ENCODE results near the gene SF3A1.

The SF3A1 gene

DNA sequence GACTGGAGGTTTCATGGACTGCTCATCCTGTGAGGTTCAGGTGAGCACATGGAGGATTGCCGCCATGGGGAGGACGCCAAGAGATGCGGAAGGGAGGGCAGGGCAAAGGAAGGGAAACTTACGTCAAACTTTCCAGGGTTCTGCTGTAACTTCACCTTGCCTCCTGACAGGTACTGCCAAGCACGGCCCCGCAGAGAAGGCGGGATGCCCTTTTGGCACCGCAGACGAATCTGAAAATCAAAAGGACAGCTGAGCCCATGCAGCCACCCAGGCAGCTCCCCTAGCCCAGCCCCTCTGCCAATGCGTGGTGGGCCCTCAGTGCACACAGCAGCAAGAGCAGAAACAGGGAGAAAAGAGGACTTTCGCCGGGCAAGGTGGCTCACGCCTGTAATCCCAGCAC lies 57.4 kb downstream of the SF3A1 start:
- peaks cover 17% of the 10 kb centered on the region for H3K4me1 ChIP-seq (ENCODE audit: low read length)
- H3K4me2 ChIP-seq (ENCODE audit: low read length) = no peak overlapping the region

DNA sequence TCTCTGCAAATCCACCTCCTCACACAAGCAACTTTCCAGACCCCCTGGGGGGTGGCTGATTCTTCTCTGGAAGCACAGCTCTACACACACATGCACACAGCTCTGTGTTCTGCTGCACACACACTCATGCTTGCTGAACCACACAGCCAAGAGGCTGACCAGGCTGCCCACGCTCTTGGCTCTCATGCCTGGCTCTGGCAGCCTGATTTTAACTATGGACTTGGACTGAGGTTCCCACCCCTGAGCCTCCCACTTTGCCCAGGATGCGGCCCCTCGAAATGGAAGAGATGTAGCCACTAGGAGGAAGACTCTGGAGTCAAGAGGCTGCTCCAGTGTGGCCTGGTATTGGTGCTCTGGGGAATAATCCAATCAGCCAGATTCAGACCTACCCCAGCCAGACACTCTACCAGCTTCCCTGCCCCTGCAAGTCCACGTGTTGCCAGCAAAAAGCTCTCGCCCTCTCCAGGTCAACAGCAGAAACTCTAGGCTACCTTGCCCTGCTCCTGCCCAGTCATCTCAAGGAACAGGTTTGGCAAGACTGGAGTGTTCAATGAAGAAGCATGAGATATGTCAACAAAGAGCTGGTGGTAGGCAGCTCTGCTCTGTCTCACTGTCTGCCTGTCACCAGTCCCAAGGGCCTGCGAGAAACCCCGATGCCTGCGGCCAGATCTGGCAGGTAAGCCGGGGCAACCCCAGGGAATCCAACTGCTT lies 58.5 kb downstream of the SF3A1 start:
- TF ChIP-seq, protein P1, sequence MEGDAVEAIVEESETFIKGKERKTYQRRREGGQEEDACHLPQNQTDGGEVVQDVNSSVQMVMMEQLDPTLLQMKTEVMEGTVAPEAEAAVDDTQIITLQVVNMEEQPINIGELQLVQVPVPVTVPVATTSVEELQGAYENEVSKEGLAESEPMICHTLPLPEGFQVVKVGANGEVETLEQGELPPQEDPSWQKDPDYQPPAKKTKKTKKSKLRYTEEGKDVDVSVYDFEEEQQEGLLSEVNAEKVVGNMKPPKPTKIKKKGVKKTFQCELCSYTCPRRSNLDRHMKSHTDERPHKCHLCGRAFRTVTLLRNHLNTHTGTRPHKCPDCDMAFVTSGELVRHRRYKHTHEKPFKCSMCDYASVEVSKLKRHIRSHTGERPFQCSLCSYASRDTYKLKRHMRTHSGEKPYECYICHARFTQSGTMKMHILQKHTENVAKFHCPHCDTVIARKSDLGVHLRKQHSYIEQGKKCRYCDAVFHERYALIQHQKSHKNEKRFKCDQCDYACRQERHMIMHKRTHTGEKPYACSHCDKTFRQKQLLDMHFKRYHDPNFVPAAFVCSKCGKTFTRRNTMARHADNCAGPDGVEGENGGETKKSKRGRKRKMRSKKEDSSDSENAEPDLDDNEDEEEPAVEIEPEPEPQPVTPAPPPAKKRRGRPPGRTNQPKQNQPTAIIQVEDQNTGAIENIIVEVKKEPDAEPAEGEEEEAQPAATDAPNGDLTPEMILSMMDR (IDR thresholded peaks at IDR 0.05; ENCODE audit: low read depth, low read length) = no peak
- no peak for TF ChIP-seq EZH2phosphoT487 (IDR thresholded peaks at IDR 0.05; ENCODE audit: low read depth)
- Histone ChIP-seq H3K36me3 (replicated peaks; ENCODE audit: low read depth, low read length) (no peaks in the 10 kb centered on the region), H4K20me1 (ENCODE audit: insufficient read depth, low read length) (no peaks in the 10 kb centered on the region), H3K4me2 (ENCODE audit: low read length) (no peak overlapping the region), H3K27ac (ENCODE audit: low read length) (no peak overlapping the region), H3K4me3 (ENCODE audit: low read length) (no peak overlapping the region), H3K79me2 (ENCODE audit: low read length) (no peaks in the 10 kb centered on the region), H2AFZ (ENCODE audit: low read depth, low read length) (no peak overlapping the region), H3K4me1 (ENCODE audit: low read length) (peaks cover 12% of the 10 kb centered on the region), H3K27me3 (ENCODE audit: low read depth, low read length) (no peaks in the 10 kb centered on the region), H3K9me3 (ENCODE audit: insufficient read depth, low read length) (no peaks in the 10 kb centered on the region), H3K9ac (ENCODE audit: low read length) (no peak overlapping the region)

More for the DNA sequence above, 57.4 kb downstream of the SF3A1 start:
- no peak overlapping the region for H3K27ac ChIP-seq (ENCODE audit: low read length)
- no peaks in the 10 kb centered on the region for H3K79me2 ChIP-seq (ENCODE audit: low read length)
- H2AFZ ChIP-seq (ENCODE audit: low read depth, low read length) = no peak overlapping the region
- no peak overlapping the region for H3K4me3 ChIP-seq (ENCODE audit: low read length)
- H3K9me3 ChIP-seq (ENCODE audit: insufficient read depth, low read length) = no peaks in the 10 kb centered on the region
- no peaks in the 10 kb centered on the region for H4K20me1 ChIP-seq (ENCODE audit: insufficient read depth, low read length)
- TF ChIP-seq, protein P1 (IDR thresholded peaks at IDR 0.05; ENCODE audit: low read depth, low read length) = no peak
- no peak for TF ChIP-seq EZH2phosphoT487 (IDR thresholded peaks at IDR 0.05; ENCODE audit: low read depth)
- no peaks in the 10 kb centered on the region for H3K36me3 ChIP-seq (replicated peaks; ENCODE audit: low read depth, low read length)
- H3K27me3 ChIP-seq (ENCODE audit: low read depth, low read length) = no peaks in the 10 kb centered on the region
- H3K9ac ChIP-seq (ENCODE audit: low read length) = no peak overlapping the region

DNA sequence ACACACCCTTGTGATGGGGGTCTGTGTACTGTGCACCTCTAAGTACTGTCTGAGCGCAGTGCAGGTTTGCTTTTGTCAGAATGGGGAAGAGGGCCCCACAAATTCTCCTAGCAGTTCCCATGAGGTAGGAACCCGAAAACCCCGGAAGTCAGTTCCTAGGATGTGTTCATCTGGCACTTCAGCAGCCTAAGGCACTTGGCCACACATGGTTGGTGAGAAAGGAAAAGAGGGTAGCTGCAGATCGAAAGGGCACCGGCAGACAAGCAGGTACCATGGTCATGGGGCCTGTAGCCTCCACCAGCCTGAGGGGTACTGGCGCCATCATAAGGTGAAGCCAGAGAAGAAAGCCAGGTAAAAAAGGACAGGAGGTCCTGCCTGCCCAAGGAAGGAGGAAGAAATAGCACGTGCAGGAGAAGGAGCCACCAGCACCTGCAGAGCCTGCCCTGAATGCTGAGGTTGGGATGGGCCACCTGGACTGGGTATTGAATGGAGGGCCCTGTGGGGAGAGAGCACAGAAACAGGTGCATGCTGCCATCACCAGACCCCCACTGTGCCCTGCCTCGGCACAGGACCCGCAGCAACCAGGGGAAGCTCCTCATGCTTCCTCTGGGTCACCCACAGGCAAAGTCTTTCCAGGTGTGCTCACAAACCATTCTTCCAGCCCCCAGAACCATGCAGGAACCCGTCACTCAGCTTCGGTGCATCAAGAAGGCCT lies 59.3 kb downstream of the SF3A1 start:
- H3K4me1 ChIP-seq (ENCODE audit: low read length) = peaks cover 6% of the 10 kb centered on the region
- no peak overlapping the region for H3K9ac ChIP-seq (ENCODE audit: low read length)
- H3K4me3 ChIP-seq (ENCODE audit: low read length) = no peak overlapping the region
- H4K20me1 ChIP-seq (ENCODE audit: insufficient read depth, low read length) = no peaks in the 10 kb centered on the region
- no peaks in the 10 kb centered on the region for H3K27me3 ChIP-seq (ENCODE audit: low read depth, low read length)
- H3K9me3 ChIP-seq (ENCODE audit: insufficient read depth, low read length) = no peaks in the 10 kb centered on the region
- no peaks in the 10 kb centered on the region for H3K79me2 ChIP-seq (ENCODE audit: low read length)
- no peak overlapping the region for H3K4me2 ChIP-seq (ENCODE audit: low read length)
- TF ChIP-seq, protein P1 (IDR thresholded peaks at IDR 0.05; ENCODE audit: low read depth, low read length) = no peak
- no peak for TF ChIP-seq EZH2phosphoT487 (IDR thresholded peaks at IDR 0.05; ENCODE audit: low read depth)
- no peak overlapping the region for H3K27ac ChIP-seq (ENCODE audit: low read length)
- H3K36me3 ChIP-seq (replicated peaks; ENCODE audit: low read depth, low read length) = no peaks in the 10 kb centered on the region
- no peak overlapping the region for H2AFZ ChIP-seq (ENCODE audit: low read depth, low read length)

DNA sequence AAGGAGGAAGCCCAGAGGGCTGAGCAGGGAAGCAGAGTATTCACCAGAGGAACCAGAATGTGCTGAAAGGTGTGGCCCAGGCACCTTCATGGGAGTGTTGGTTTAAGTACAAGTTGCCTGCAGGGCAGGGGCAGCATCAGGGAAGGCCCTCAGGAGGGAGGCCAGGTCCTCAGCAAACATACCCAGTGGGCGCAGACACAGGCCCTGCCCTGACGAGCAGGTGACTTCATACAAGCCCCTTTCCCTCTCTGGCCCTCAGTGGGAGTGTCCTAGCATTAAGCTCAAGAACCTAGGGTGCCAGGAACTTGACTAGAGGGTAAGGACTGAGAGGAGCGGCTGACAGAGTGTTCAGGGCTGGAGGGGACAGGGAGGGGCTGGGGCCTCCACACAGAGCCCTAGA lies 59.9 kb downstream of the SF3A1 start:
- Histone ChIP-seq H3K4me1 (ENCODE audit: low read length) (peaks cover under 1% of the 10 kb centered on the region), H3K27ac (ENCODE audit: low read length) (no peak overlapping the region), H3K9me3 (ENCODE audit: insufficient read depth, low read length) (no peaks in the 10 kb centered on the region), H3K79me2 (ENCODE audit: low read length) (no peaks in the 10 kb centered on the region), H3K4me2 (ENCODE audit: low read length) (no peak overlapping the region), H3K27me3 (ENCODE audit: low read depth, low read length) (no peaks in the 10 kb centered on the region), H3K9ac (ENCODE audit: low read length) (no peak overlapping the region), H3K4me3 (ENCODE audit: low read length) (no peak overlapping the region), H3K36me3 (replicated peaks; ENCODE audit: low read depth, low read length) (no peaks in the 10 kb centered on the region), H4K20me1 (ENCODE audit: insufficient read depth, low read length) (no peaks in the 10 kb centered on the region), H2AFZ (ENCODE audit: low read depth, low read length) (no peak overlapping the region)
- TF ChIP-seq EZH2phosphoT487 (IDR thresholded peaks at IDR 0.05; ENCODE audit: low read depth) = no peak
- TF ChIP-seq, protein P1 (IDR thresholded peaks at IDR 0.05; ENCODE audit: low read depth, low read length) = no peak

Measured in OCI-LY3 (cell line).